Suprapubic skin (tissue), 4 donors: ENCODE measurements around the gene KANK4. TPM values are rescaled to one million over a fixed set of nuclear protein-coding genes. Genes with fewer than 3 reads are reported as not detected.
A peak's percentile ranks its signal among the peaks of the same experiment; 100 is the strongest.

Experiments used
- DNase-seq, 2 donors: peaks; one replicate each; pipeline ENCODE4 v3.0.0-alpha.2; 2019; ENCODE audit warnings: low spot score in 2 of 2
- H3K27ac ChIP-seq: fragments of 200-600 bp; sonication (generic); one replicate; pipeline ENCODE4 v1.5.1; 2019
- H3K27me3 ChIP-seq: fragments of 200-600 bp; sonication (generic); one replicate; pipeline ENCODE4 v1.5.1; 2019
- H3K36me3 ChIP-seq: fragments of 200-600 bp; sonication (generic); one replicate; pipeline ENCODE4 v1.5.1; 2019
- H3K4me1 ChIP-seq: fragments of 200-600 bp; sonication (generic); one replicate; pipeline ENCODE4 v1.5.1; 2019
- H3K4me3 ChIP-seq: fragments of 200-600 bp; sonication (generic); one replicate; pipeline ENCODE4 v1.5.1; 2019; ENCODE audit warnings: mild to moderate bottlenecking
- H3K9me3 ChIP-seq: fragments of 200-600 bp; sonication (generic); one replicate; pipeline ENCODE4 v1.5.1; 2019
- EP300 ChIP-seq: sonication (generic); formaldehyde crosslinking; IDR thresholded peaks from one replicate; pipeline ENCODE4 v1.6.1; 2017; ENCODE audit warnings: antibody characterized with exemption
- POLR2A ChIP-seq, 2 donors: fragments of 450-650 bp; IDR thresholded peaks; one replicate each; pipeline ENCODE4 v1.6.1; 2017; ENCODE audit warnings: antibody characterized with exemption in 2 of 2, mild to moderate bottlenecking in 2 of 2, moderate library complexity in 2 of 2
- POLR2AphosphoS5 ChIP-seq, 3 donors: sonication (generic); formaldehyde crosslinking; IDR thresholded peaks; one replicate each; pipeline ENCODE4 v1.6.1; 2017; ENCODE audit warnings: antibody characterized with exemption in 3 of 3
- WGBS: methylation state at CpG from one replicate; pipeline ENCODE4 v1.1.5; 2018; 5-methylcytosine and 5-hydroxymethylcytosine counted together
- total RNA-seq, 4 donors: library from RNA; depleted of rRNA; stranded (reverse); fragments of >200 nt; gene quantifications; one replicate each; pipeline ENCODE4 v1.1.0, GENCODE V29; 2016
- TF ChIP-seq, protein P1 (sequence below), 2 donors: fragments of 200-600 bp in 1 of 2; fragments of 450-650 bp in 1 of 2; sonication (generic) in 1 of 2; IDR thresholded peaks; one replicate each; pipeline ENCODE4 v1.5.1; 2016 to 2019; ENCODE audit warnings: antibody characterized with exemption in 2 of 2, mild to moderate bottlenecking in 1 of 2, moderate library complexity in 1 of 2

Gene KANK4
- total RNA-seq, 4 donors from 2014 or later, result 0.16 to 1.3 (median 0.54) TPM

DNA sequence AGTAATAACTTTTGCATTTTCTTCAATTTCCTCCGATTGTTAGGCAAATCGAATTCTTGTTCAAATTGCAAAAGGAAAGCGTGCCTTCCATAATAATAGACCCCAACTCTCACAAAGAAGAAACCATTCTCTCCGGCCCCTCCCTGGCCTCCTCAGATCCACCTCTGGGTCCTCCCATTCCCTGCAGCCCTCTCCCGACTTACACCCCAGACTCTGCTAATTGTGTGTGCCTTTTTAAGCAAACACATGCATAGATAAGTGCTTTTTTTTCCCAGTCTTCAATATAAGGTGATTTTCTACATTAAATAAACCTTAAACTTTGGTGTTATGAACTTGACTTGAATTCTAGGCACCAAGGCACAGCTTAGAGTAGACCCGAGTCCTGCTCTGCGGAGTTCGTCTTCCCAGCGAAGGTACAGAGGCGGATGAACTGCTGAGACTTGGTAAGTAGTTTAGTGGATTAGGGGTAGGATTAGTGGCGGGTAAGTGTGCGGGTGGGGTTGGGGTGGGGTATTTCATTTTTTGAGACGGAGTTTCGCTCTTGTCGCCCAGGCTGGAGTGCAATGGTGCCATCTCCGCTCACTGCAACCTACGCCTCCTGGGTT lies 123.0 kb downstream of the KANK4 start:
- DNase-seq, result peak in 1 of 2 donors; percentile 18
- Histone ChIP-seq H3K9me3 (no peaks in the 10 kb centered on the region), H3K27me3 (peaks cover 37% of the 10 kb centered on the region), H3K36me3 (no peaks in the 10 kb centered on the region), H3K4me3 (no peak overlapping the region), H3K4me1 (peaks cover 7% of the 10 kb centered on the region), H3K27ac (no peak overlapping the region)
- WGBS, result 87% methylated on average over 17 of the region's 17 CpGs
- TF ChIP-seq EP300 (no peak), POLR2A (IDR thresholded peaks at IDR 0.05) (no peak), POLR2AphosphoS5 (IDR thresholded peaks at IDR 0.05) (no peak)
- TF ChIP-seq, protein P1, sequence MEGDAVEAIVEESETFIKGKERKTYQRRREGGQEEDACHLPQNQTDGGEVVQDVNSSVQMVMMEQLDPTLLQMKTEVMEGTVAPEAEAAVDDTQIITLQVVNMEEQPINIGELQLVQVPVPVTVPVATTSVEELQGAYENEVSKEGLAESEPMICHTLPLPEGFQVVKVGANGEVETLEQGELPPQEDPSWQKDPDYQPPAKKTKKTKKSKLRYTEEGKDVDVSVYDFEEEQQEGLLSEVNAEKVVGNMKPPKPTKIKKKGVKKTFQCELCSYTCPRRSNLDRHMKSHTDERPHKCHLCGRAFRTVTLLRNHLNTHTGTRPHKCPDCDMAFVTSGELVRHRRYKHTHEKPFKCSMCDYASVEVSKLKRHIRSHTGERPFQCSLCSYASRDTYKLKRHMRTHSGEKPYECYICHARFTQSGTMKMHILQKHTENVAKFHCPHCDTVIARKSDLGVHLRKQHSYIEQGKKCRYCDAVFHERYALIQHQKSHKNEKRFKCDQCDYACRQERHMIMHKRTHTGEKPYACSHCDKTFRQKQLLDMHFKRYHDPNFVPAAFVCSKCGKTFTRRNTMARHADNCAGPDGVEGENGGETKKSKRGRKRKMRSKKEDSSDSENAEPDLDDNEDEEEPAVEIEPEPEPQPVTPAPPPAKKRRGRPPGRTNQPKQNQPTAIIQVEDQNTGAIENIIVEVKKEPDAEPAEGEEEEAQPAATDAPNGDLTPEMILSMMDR (IDR thresholded peaks at IDR 0.05), result no peak

DNA sequence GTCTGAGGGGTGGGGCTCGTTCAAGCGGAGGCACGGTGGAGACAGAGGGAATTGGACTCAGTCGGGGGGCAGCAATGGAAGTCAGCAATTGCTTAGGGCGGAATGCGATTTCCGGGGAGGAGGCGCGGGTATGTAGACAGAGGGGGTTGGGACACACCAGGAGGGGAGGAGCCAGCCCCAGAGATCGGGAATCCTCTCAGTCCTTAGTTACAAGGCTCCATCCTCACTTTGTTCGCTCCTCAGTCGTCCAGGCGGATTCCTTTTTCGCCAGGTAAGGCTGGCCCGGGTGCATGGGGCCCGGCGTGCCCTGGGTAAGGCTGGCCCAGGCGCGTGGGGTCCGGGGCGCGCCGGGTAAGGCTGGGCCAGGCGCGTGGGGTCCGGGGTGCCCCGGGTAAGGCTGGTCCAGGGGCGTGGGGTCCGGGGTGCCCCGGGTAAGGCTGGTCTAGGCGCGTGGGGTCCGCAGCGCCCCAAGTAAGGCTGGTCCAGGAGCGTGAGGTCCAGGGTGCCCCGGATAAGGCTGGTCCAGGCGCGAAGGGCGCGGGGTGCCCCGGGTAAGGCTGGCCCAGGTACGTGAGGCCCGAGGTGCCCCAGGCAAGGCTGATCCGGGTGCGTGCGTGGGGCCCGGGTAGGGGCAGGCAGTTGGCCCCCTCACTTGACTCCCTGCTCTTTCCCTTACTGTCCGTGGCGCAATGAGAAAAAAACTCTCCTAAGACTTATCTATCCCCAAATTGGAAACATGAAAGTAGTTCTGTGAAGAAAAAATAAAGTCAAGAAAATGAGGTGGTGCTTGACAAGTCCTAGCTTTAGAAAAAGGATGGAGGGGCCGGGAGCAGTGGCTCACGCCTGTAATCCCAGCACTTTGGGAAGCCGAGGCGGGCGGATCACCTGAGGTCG lies 124.3 kb downstream of the KANK4 start, which contains the start of gene L1TD1:
Gene L1TD1 (plus strand): TSS at position 199 of the 894 bp plus-strand sequence. CDS start 11,780 bp downstream, outside the sequence.
- no peak for TF ChIP-seq POLR2A (IDR thresholded peaks at IDR 0.05)
- TF ChIP-seq POLR2AphosphoS5 (IDR thresholded peaks at IDR 0.05), result no peak
- TF ChIP-seq EP300, result no peak
- TF ChIP-seq, protein P1 (IDR thresholded peaks at IDR 0.05), result no peak
- Histone ChIP-seq H3K27ac (no peak within 1 kb of the TSS), H3K9me3 (no peaks in the 10 kb centered on the region), H3K36me3 (no peaks in the 10 kb centered on the region), H3K4me1 (peaks cover 7% of the 10 kb centered on the region), H3K4me3 (peak within 1 kb of the TSS; percentile 31), H3K27me3 (peaks cover 37% of the 10 kb centered on the region)
- peak in 1 of 2 donors; percentile 63 for DNase-seq
- 18% methylated on average over 32 of the region's 55 CpGs for WGBS

DNA sequence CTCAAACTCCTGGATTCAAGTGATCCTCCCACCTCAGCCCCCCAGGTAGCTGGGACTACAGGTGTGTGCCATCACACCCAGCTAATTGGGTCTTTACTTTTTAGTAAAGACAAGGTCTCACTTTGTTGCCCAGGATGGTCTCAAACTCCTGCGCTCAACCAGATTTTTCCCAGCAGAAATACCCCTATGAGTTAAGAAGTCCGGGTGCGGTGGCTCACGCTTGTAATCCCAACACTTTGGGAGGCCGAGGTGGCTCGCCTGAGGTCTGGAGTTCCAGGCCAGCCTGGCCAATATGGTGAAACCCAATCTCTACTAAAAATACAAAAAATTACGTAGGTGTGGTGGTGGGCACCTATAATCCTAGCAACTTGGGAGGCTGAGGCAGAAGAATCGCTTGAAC lies 131.1 kb downstream of the KANK4 start:
- Histone ChIP-seq H3K9me3 (no peaks in the 10 kb centered on the region), H3K27ac (no peak overlapping the region), H3K4me3 (no peak overlapping the region), H3K36me3 (no peaks in the 10 kb centered on the region), H3K27me3 (no peaks in the 10 kb centered on the region), H3K4me1 (no peaks in the 10 kb centered on the region)
- WGBS, result 96% methylated on average over 8 of the region's 8 CpGs
- no peak for TF ChIP-seq EP300
- no peak for TF ChIP-seq POLR2A (IDR thresholded peaks at IDR 0.05)
- TF ChIP-seq, protein P1 (IDR thresholded peaks at IDR 0.05), result no peak
- peak in 1 of 2 donors; percentile 66 for DNase-seq

DNA sequence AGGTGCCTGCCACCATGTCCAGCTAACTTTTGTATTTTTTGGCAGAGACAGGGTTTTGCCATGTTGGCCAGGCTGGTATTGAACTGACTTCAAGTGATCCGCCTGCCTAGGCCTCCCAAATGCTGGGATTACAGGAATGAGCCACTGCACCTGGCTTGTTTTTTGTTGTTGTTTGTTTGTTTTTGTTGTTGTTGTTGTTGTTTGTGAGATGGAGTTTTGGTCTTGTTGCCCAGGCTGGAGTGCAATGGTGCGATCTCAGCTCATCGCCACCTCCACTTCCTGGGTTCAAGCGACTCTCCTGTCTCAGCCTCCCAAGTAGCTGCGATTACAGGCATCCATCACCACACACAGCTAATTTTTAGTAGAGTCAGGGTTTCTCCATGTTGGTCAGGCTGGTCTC lies 131.7 kb downstream of the KANK4 start:
- 96% methylated on average over 5 of the region's 5 CpGs for WGBS
- H3K4me1 ChIP-seq, result no peaks in the 10 kb centered on the region
- no peak for DNase-seq
- H3K4me3 ChIP-seq, result no peak overlapping the region
- TF ChIP-seq POLR2A (IDR thresholded peaks at IDR 0.05) (no peak), POLR2AphosphoS5 (IDR thresholded peaks at IDR 0.05) (no peak), EP300 (no peak)
- TF ChIP-seq, protein P1 (IDR thresholded peaks at IDR 0.05), result no peak
- H3K27me3 ChIP-seq, result no peaks in the 10 kb centered on the region
- no peak overlapping the region for H3K27ac ChIP-seq
- no peaks in the 10 kb centered on the region for H3K36me3 ChIP-seq
- H3K9me3 ChIP-seq, result no peaks in the 10 kb centered on the region

Other genes with a start within 250 kb of the KANK4 start
- under 1 TPM in 1 of 4 donors, not detected in 3; 0.16 TPM for gene L1TD1, start 124.6 kb downstream of the KANK4 start, total RNA-seq
- 10 to 100 TPM; 17.6 to 26.4 (median 20.7) TPM for gene USP1, start 117.6 kb upstream of the KANK4 start, total RNA-seq